GM23248 (cell line): ENCODE data around the gene GRB14.

Source experiments
- EZH2 ChIP-seq: fragments of 200-600 bp; sonication (generic); IDR thresholded peaks from 2 replicates; pipeline ENCODE4 v1.6.1; 2018; ENCODE audit warnings: antibody characterized with exemption, mild to moderate bottlenecking; ENCODE audit not compliant: insufficient read depth, poor library complexity, severe bottlenecking
- EZH2phosphoT487 ChIP-seq: fragments of 200-600 bp; sonication (generic); IDR thresholded peaks from 2 replicates; pipeline ENCODE4 v1.6.1; 2018; ENCODE audit warnings: antibody characterized with exemption, moderate library complexity, mild to moderate bottlenecking, low read depth; ENCODE audit not compliant: insufficient read depth

- TF ChIP-seq EZH2phosphoT487 (no peak), EZH2 (no peak)
These were observed 21.8 kb upstream of the GRB14 start for GRCh38 chr2:164642946-164643555.
